Measurements from ENCODE around the gene TOGARAM2. TPM values are rescaled to one million over a fixed set of nuclear protein-coding genes. Genes with fewer than 3 reads are reported as not detected.

The TOGARAM2 gene
- total and polyA plus RNA-seq, 8 donors: 1.5 to 7.3 (median 4.1) TPM

DNA sequence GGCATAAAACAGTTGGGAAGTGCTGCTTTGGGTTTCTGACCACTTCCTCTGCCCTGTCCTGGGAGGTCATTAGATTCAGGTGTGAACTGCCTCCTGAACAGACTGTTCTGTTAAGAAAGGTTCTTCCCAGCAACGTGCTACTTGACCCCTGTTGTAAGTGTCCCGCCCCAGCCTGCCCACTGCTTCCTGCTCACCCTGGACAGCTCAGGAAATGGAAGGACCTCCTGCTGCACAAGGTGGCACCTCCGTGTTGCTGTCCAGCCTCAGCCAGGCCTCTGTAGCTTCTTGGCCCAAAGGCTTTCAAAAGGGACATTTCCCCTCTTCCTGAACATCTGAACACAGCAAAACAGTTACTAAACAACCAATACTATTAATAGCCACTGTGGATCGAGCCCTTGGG lies 5.3 kb downstream of the TOGARAM2 start:
- ATAC-seq (peak; percentile 17), DNase-seq (no peak)
- Histone ChIP-seq H3K36me3 (no peaks in the 10 kb centered on the region), H3K27me3 (no peaks in the 10 kb centered on the region), H3K4me3 (no peak overlapping the region), H3K9me3 (no peaks in the 10 kb centered on the region), H3K4me1 (peaks cover 0 to 2% of the 10 kb centered on the region in 2 donors), H3K27ac (no peak overlapping the region)
- TF ChIP-seq, protein P1, sequence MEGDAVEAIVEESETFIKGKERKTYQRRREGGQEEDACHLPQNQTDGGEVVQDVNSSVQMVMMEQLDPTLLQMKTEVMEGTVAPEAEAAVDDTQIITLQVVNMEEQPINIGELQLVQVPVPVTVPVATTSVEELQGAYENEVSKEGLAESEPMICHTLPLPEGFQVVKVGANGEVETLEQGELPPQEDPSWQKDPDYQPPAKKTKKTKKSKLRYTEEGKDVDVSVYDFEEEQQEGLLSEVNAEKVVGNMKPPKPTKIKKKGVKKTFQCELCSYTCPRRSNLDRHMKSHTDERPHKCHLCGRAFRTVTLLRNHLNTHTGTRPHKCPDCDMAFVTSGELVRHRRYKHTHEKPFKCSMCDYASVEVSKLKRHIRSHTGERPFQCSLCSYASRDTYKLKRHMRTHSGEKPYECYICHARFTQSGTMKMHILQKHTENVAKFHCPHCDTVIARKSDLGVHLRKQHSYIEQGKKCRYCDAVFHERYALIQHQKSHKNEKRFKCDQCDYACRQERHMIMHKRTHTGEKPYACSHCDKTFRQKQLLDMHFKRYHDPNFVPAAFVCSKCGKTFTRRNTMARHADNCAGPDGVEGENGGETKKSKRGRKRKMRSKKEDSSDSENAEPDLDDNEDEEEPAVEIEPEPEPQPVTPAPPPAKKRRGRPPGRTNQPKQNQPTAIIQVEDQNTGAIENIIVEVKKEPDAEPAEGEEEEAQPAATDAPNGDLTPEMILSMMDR (IDR thresholded peaks at IDR 0.05): no peak
- intact Hi-C loops (cut with DNase I): no loop called here

DNA sequence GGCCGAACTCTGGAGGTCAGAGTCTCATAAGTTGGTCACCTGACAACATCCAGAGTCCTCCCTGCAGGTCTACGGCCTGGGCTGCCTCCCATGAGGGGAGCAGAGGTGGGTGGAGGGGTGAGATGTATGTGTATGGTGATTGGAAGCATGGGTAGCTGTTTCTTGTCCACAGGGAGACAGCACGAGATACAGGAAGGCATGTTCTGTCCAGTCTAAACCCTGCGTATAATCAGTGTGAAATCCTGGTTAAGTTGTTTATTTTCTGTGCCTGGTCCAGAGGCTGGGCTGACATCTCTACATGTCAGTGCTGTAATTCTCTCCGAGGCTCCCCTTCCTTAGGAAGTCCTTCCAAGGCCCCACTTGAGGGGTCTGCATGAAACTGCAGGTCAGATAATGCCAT lies 8.9 kb downstream of the TOGARAM2 start:
- intact Hi-C loops (cut with DNase I): no loop called here
- ATAC-seq: no peak
- Histone ChIP-seq H3K36me3 (no peaks in the 10 kb centered on the region), H3K27me3 (no peaks in the 10 kb centered on the region), H3K4me3 (no peak overlapping the region), H3K9me3 (no peaks in the 10 kb centered on the region), H3K4me1 (peaks cover 0 to 4% of the 10 kb centered on the region in 2 donors), H3K27ac (no peak overlapping the region)
- TF ChIP-seq, protein P1 (IDR thresholded peaks at IDR 0.05): no peak
- DNase-seq: no peak

DNA sequence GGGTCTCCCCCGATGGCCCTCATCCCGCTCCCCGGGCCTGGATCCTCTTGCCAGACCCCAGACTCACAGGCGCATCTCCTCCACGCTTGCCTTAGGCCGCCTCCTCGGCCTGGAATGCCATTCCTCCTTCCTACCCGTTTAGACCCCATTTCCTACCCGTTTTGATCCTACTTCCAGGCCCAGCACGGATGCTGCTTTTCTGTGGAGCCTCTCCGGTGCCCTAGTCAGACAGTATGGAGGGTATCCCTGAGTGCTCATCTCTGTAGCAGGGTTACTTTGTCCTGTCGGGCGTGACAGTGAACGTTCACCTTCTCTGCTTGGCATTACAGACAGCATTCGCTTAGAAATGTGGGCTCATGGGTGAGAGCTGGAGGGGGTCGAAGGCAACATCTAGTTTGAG lies 9.3 kb downstream of the TOGARAM2 start:
- ATAC-seq (no peak), DNase-seq (no peak)
- no peaks in the 10 kb centered on the region for H3K27me3 ChIP-seq
- TF ChIP-seq, protein P1 (IDR thresholded peaks at IDR 0.05): no peak
- intact Hi-C loops (cut with DNase I): no loop called here
- no peaks in the 10 kb centered on the region for H3K9me3 ChIP-seq
- no peaks in the 10 kb centered on the region for H3K36me3 ChIP-seq
- H3K4me3 ChIP-seq: no peak overlapping the region
- H3K4me1 ChIP-seq: peaks cover 0 to 4% of the 10 kb centered on the region in 2 donors
- no peak overlapping the region for H3K27ac ChIP-seq

DNA sequence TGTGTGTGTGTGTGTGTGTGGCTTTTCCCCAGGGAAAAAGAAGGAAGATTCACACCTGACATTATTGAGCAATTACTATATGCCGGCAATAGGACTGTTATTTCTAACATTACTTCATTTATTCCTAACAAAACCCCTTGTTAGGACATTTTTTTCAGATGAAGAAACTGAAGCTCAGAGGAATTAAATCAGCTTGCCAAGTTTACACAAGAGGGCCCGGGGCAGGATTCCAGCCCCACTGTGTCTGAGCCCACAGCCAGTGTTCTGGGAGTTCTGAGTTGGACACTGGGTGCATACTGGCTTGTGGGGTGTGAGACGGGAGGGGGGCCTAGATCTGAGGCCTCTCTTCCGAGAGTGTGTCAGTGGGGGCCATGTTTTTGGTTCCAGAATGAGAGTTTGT lies 9.9 kb downstream of the TOGARAM2 start:
- Histone ChIP-seq H3K27ac (no peak overlapping the region), H3K36me3 (no peaks in the 10 kb centered on the region), H3K27me3 (no peaks in the 10 kb centered on the region), H3K4me3 (no peak overlapping the region), H3K9me3 (no peaks in the 10 kb centered on the region), H3K4me1 (peaks cover 0 to 4% of the 10 kb centered on the region in 2 donors)
- DNase-seq (peak in 1 of 4 donors; percentile 30), ATAC-seq (peak; percentile 18)
- intact Hi-C loops (cut with DNase I): no loop called here
- TF ChIP-seq, protein P1 (IDR thresholded peaks at IDR 0.05): no peak

DNA sequence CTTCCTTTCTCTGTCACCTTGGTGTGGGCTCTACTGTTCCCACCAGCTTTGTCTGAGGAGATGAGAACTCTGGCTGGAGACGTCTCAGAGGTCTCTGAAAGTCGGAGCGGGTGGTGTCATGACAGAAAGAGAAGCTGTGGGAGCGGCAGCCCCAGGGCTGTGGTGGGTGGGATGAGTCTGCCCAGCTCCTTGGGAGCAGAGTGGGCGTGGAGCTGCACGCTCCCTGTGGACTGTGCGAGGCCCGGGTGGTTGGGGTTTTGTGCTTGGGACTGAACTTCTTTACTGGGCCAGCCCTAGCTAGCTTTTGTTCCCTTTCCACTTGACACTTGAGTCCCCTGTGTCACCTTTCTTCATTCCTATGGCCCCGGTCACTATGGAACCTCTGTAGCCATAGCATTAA lies 10.4 kb downstream of the TOGARAM2 start:
- DNase-seq: no peak
- H3K4me3 ChIP-seq: no peak overlapping the region
- TF ChIP-seq, protein P1 (IDR thresholded peaks at IDR 0.05): no peak
- no peak for ATAC-seq
- H3K4me1 ChIP-seq: peaks cover 0 to 4% of the 10 kb centered on the region in 2 donors
- H3K27me3 ChIP-seq: no peaks in the 10 kb centered on the region
- no peaks in the 10 kb centered on the region for H3K36me3 ChIP-seq
- no peak overlapping the region for H3K27ac ChIP-seq
- H3K9me3 ChIP-seq: no peaks in the 10 kb centered on the region
- intact Hi-C loops (cut with DNase I): no loop called here

Measured in left lung (tissue), 10 donors.